LHCN-M2 (cell line): ENCODE data around the gene SLC35E2B. TPM values are rescaled to one million over a fixed set of nuclear protein-coding genes. Genes with fewer than 3 reads are reported as not detected.
"Not testable (repeated sequence)": the region's sequence is repeated elsewhere in the genome, so short reads cannot be mapped to it uniquely, and the experiment has no call there.

Experiments used
- DNase-seq: peaks from one replicate; pipeline ENCODE4 v3.0.0-alpha.2; 2012; ENCODE audit warnings: low read depth
- total RNA-seq: library from RNA; depleted of rRNA; stranded (reverse); fragments of >200 nt; gene quantifications from 2 replicates; pipeline ENCODE4 v1.2.3, GENCODE V29; 2014

Gene SLC35E2B
- total RNA-seq, 1 experiment from 2014 or later = 23.9 TPM

GRCh38 chr1:1640081-1640480 lies 52.5 kb downstream of the SLC35E2B start:
- not testable (repeated sequence) for DNase-seq

GRCh38 chr1:1639368-1639767 lies 53.2 kb downstream of the SLC35E2B start:
- not testable (repeated sequence) for DNase-seq

GRCh38 chr1:1638528-1638927 lies 54.1 kb downstream of the SLC35E2B start:
- DNase-seq = not testable (repeated sequence)

GRCh38 chr1:1637479-1637875 lies 55.1 kb downstream of the SLC35E2B start:
- DNase-seq = not testable (repeated sequence)

- not testable (repeated sequence) for DNase-seq
Observed at GRCh38 chr1:1636621-1637478, 55.7 kb downstream of the SLC35E2B start.

GRCh38 chr1:1634613-1635012 lies 58.0 kb downstream of the SLC35E2B start:
- not testable (repeated sequence) for DNase-seq

GRCh38 chr1:1633409-1633808 lies 59.2 kb downstream of the SLC35E2B start:
- not testable (repeated sequence) for DNase-seq

GRCh38 chr1:1631782-1632420 lies 60.7 kb downstream of the SLC35E2B start, which contains the start of gene MMP23B:
Gene MMP23B, plus strand, starts transcription at chr1:1632173. Its CDS starts 46 bp downstream, at chr1:1632219.
- no peak for DNase-seq

GRCh38 chr1:1630965-1631781 lies 61.4 kb downstream of the SLC35E2B start:
- no peak for DNase-seq

- DNase-seq = no peak
Observed at GRCh38 chr1:1630191-1630964, 62.2 kb downstream of the SLC35E2B start.

GRCh38 chr1:1629430-1630190 lies 63.0 kb downstream of the SLC35E2B start:
- DNase-seq = no peak

GRCh38 chr1:1628754-1629429 lies 63.7 kb downstream of the SLC35E2B start:
- DNase-seq = no peak

GRCh38 chr1:1627829-1628753 lies 64.5 kb downstream of the SLC35E2B start:
- no peak for DNase-seq

- no peak for DNase-seq
Observed at GRCh38 chr1:1627261-1627828, 65.2 kb downstream of the SLC35E2B start.

- no peak for DNase-seq
Observed at GRCh38 chr1:1626207-1627141, 66.1 kb downstream of the SLC35E2B start.

GRCh38 chr1:1625824-1626206 lies 66.8 kb downstream of the SLC35E2B start:
- no peak for DNase-seq

GRCh38 chr1:1625404-1625775 lies 67.2 kb downstream of the SLC35E2B start:
- no peak for DNase-seq
